K562 (cell line): ENCODE measurements around the gene SPATA25. TPM values are rescaled to one million over a fixed set of nuclear protein-coding genes. Genes with fewer than 3 reads are reported as not detected.

Source experiments
- GTF2F1 ChIP-seq: IDR thresholded peaks from 2 replicates; pipeline ENCODE4 v1.6.1; 2011; ENCODE audit warnings: low read depth, low read length, improper control_type of control experiment
- IFI16 ChIP-seq: fragments of 250-450 bp; sonication (Bioruptor Pico); IDR thresholded peaks from 2 replicates; pipeline ENCODE4 v2.1.2; 2022; ENCODE audit warnings: mild to moderate bottlenecking, inconsistent platforms
- NR2C2 ChIP-seq, 2 experiments: fragments of 200-800 bp in 1 of 2; sonication (Bioruptor generic) in 1 of 2; sonication (generic) in 1 of 2; formaldehyde crosslinking in 1 of 2; IDR thresholded peaks; 2 replicates each; pipeline versions ENCODE4 v1.6.1 to v1.8.0; 2016 to 2022; ENCODE audit warnings: mild to moderate bottlenecking in 1 of 2, missing compliant biosample characterization in 1 of 2, missing genetic modification characterization in 1 of 2, missing genetic modification reagents in 1 of 2
- PML ChIP-seq: IDR thresholded peaks from 2 replicates; pipeline ENCODE4 v1.6.1; 2012; ENCODE audit warnings: low read length, inconsistent platforms
- SIX5 ChIP-seq, 2 experiments: IDR thresholded peaks; 2 replicates each; pipeline ENCODE4 v1.6.1; 2011; ENCODE audit warnings: low read length in 2 of 2, borderline replicate concordance in 1 of 2, low read depth in 1 of 2, mild to moderate bottlenecking in 1 of 2, moderate library complexity in 1 of 2; ENCODE audit not compliant: insufficient read depth in 1 of 2
- ZFX ChIP-seq: sonication (generic); formaldehyde crosslinking; IDR thresholded peaks from 2 replicates; pipeline ENCODE4 v1.8.0; 2022; ENCODE audit warnings: mild to moderate bottlenecking, missing genetic modification reagents, moderate library complexity
- ZNF12 ChIP-seq: sonication (generic); formaldehyde crosslinking; IDR thresholded peaks from 2 replicates; pipeline ENCODE4 v1.4.0; 2020; ENCODE audit warnings: mild to moderate bottlenecking, missing genetic modification reagents
- ZNF175 ChIP-seq: fragments of 200-800 bp; sonication (Bioruptor generic); IDR thresholded peaks from 2 replicates; pipeline ENCODE4 v1.6.1; 2016; ENCODE audit warnings: low read depth, mild to moderate bottlenecking, missing genetic modification characterization, missing compliant biosample characterization
- ZNF436 ChIP-seq: fragments of 250-450, 450-650 bp; sonication (Bioruptor Pico); formaldehyde crosslinking; IDR thresholded peaks from 2 replicates; pipeline ENCODE4 v1.7.0; 2020; ENCODE audit warnings: mild to moderate bottlenecking
- ZNF444 ChIP-seq: fragments of 250-450 bp; sonication (Bioruptor Pico); IDR thresholded peaks from 2 replicates; pipeline ENCODE4 v1.4.0; 2020; ENCODE audit warnings: mild to moderate bottlenecking, moderate library complexity
- polyA plus RNA-seq, 8 experiments: library from polyadenylated mRNA; depleted of rRNA in 4 of 8; stranded (reverse) in 5 of 8; unstranded in 3 of 8; fragments of >200 nt; fragmentation: Nextera tagmentation in 2 of 8; fragmentation: Illumina TruSeq in 1 of 8; extraction: Ambion mirVana in 2 of 8; extraction: Trizol in 1 of 8; gene quantifications; 2 replicates each; pipeline versions ENCODE4 v1.2.1 to v1.2.3, GENCODE V29; 2011 to 2014; ENCODE audit warnings: inconsistent platforms in 1 of 8, missing spikeins in 1 of 8
- total RNA-seq, 7 experiments: library from RNA; depleted of rRNA in 6 of 7; stranded (reverse); fragments of >200 nt in 6 of 7; fragmentation: Illumina TruSeq in 2 of 7; extraction: Trizol in 2 of 7; gene quantifications; 2 replicates each; pipeline versions ENCODE4 v1.2.1 to v1.2.3, GENCODE V29; 2011 to 2021; ENCODE audit warnings: low replicate concordance in 1 of 7
- TF ChIP-seq, protein P1 (sequence below), 2 experiments: fragments of 200-800 bp in 1 of 2; sonication (Bioruptor generic) in 1 of 2; sonication (generic) in 1 of 2; formaldehyde crosslinking in 1 of 2; IDR thresholded peaks in 1 of 2; conservative IDR thresholded peaks in 1 of 2; 2 replicates each; pipeline versions ENCODE4 v1.5.0 to v1.6.1; 2016 to 2020; ENCODE audit warnings: missing compliant biosample characterization in 1 of 2, missing genetic modification characterization in 1 of 2, missing genetic modification reagents in 1 of 2
- TF ChIP-seq, protein P2 (sequence below): fragments of 200-800 bp; sonication (Bioruptor generic); IDR thresholded peaks from 2 replicates; pipeline ENCODE4 v1.6.1; 2017; ENCODE audit warnings: missing genetic modification characterization, missing compliant biosample characterization
- TF ChIP-seq, protein P3 (sequence below), 2 experiments: IDR thresholded peaks; 2 replicates each; pipeline ENCODE4 v1.6.1; 2012; ENCODE audit warnings: improper control_type of control experiment in 2 of 2, low read depth in 2 of 2, low read length in 2 of 2, borderline replicate concordance in 1 of 2
- TF ChIP-seq, protein P4 (sequence below): fragments of 450-650 bp; IDR thresholded peaks from 2 replicates; pipeline ENCODE4 v1.6.1; 2017; ENCODE audit warnings: antibody characterized with exemption, mild to moderate bottlenecking
- TF ChIP-seq, protein P5 (sequence below), 2 experiments: IDR thresholded peaks; 2 replicates each; pipeline ENCODE4 v1.6.1; 2011; ENCODE audit warnings: borderline replicate concordance in 1 of 2, control low read depth in 1 of 2, low read depth in 1 of 2, low read length in 1 of 2, mild to moderate bottlenecking in 1 of 2, mixed read lengths in 1 of 2, moderate library complexity in 1 of 2; ENCODE audit not compliant: insufficient read depth in 1 of 2, insufficient read length in 1 of 2, poor library complexity in 1 of 2, severe bottlenecking in 1 of 2; ENCODE audit errors: extremely low read depth in 1 of 2

SPATA25 gene
- total and polyA plus RNA-seq, 9 of the 15 experiments (the other 6 are each of a cell fraction or from before 2014, with no cell fraction given) = 0.21 to 0.95 (median 0.53) TPM; not detected in 3

DNA sequence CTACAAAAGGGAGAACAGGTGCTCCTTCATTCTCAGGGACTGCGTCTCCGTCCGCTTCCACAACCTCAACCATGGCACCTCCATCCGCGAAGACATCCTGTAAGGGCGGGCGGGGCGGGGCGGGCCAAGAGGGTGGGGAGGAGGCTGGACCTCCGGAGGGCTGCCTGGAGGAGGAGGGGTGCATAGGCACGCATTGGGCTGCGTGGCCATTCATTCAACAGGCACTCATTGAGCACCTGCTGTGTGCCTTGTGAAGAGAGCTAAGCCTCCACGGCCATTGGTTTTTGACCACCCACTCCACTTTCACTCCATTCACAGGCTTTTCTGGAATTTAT, 29.6 kb downstream of the SPATA25 start (continued):
- TF ChIP-seq PML (no peak), ZNF175 (CRISPR knock-in tag) (0 out of 2 replicates have a peak, but pooled peaks have one; percentile 1), ZNF436 (CRISPR knock-in tag) (peak; percentile 95), ZNF444 (CRISPR knock-in tag) (no peak), IFI16 (no peak), SIX5 (IDR thresholded peaks at IDR 0.05; ENCODE audit: borderline replicate concordance in 1 of 2, insufficient read depth in 1 of 2, low read depth in 1 of 2, low read length in 2 of 2) (no peak), ZFX (CRISPR knock-in tag) (0 out of 2 replicates have a peak, but pooled peaks have one; percentile 5), NR2C2 (CRISPR knock-in tag; IDR thresholded peaks at IDR 0.05) (no peak), NR2C2 (tag; IDR thresholded peaks at IDR 0.05) (peak; percentile 94), GTF2F1 (no peak), ZNF12 (CRISPR knock-in tag) (no peak)
- TF ChIP-seq, protein P1, sequence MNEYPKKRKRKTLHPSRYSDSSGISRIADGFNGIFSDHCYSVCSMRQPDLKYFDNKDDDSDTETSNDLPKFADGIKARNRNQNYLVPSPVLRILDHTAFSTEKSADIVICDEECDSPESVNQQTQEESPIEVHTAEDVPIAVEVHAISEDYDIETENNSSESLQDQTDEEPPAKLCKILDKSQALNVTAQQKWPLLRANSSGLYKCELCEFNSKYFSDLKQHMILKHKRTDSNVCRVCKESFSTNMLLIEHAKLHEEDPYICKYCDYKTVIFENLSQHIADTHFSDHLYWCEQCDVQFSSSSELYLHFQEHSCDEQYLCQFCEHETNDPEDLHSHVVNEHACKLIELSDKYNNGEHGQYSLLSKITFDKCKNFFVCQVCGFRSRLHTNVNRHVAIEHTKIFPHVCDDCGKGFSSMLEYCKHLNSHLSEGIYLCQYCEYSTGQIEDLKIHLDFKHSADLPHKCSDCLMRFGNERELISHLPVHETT (CRISPR knock-in tag; conservative IDR thresholded peaks at IDR 0.05 in 1 of 2, IDR thresholded peaks at IDR 0.05 in 1 of 2) = 0 out of 4 replicates have a peak, but pooled peaks of 1 of the 2 experiments have one; percentile 35
- TF ChIP-seq, protein P2, sequence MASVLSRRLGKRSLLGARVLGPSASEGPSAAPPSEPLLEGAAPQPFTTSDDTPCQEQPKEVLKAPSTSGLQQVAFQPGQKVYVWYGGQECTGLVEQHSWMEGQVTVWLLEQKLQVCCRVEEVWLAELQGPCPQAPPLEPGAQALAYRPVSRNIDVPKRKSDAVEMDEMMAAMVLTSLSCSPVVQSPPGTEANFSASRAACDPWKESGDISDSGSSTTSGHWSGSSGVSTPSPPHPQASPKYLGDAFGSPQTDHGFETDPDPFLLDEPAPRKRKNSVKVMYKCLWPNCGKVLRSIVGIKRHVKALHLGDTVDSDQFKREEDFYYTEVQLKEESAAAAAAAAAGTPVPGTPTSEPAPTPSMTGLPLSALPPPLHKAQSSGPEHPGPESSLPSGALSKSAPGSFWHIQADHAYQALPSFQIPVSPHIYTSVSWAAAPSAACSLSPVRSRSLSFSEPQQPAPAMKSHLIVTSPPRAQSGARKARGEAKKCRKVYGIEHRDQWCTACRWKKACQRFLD (CRISPR knock-in tag) = 0 out of 2 replicates have a peak, but pooled peaks have one; percentile 4
- TF ChIP-seq, protein P3, sequence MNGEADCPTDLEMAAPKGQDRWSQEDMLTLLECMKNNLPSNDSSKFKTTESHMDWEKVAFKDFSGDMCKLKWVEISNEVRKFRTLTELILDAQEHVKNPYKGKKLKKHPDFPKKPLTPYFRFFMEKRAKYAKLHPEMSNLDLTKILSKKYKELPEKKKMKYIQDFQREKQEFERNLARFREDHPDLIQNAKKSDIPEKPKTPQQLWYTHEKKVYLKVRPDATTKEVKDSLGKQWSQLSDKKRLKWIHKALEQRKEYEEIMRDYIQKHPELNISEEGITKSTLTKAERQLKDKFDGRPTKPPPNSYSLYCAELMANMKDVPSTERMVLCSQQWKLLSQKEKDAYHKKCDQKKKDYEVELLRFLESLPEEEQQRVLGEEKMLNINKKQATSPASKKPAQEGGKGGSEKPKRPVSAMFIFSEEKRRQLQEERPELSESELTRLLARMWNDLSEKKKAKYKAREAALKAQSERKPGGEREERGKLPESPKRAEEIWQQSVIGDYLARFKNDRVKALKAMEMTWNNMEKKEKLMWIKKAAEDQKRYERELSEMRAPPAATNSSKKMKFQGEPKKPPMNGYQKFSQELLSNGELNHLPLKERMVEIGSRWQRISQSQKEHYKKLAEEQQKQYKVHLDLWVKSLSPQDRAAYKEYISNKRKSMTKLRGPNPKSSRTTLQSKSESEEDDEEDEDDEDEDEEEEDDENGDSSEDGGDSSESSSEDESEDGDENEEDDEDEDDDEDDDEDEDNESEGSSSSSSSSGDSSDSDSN (IDR thresholded peaks at IDR 0.05; ENCODE audit: borderline replicate concordance in 1 of 2, low read depth in 2 of 2, low read length in 2 of 2) = no peak
- TF ChIP-seq, protein P4, sequence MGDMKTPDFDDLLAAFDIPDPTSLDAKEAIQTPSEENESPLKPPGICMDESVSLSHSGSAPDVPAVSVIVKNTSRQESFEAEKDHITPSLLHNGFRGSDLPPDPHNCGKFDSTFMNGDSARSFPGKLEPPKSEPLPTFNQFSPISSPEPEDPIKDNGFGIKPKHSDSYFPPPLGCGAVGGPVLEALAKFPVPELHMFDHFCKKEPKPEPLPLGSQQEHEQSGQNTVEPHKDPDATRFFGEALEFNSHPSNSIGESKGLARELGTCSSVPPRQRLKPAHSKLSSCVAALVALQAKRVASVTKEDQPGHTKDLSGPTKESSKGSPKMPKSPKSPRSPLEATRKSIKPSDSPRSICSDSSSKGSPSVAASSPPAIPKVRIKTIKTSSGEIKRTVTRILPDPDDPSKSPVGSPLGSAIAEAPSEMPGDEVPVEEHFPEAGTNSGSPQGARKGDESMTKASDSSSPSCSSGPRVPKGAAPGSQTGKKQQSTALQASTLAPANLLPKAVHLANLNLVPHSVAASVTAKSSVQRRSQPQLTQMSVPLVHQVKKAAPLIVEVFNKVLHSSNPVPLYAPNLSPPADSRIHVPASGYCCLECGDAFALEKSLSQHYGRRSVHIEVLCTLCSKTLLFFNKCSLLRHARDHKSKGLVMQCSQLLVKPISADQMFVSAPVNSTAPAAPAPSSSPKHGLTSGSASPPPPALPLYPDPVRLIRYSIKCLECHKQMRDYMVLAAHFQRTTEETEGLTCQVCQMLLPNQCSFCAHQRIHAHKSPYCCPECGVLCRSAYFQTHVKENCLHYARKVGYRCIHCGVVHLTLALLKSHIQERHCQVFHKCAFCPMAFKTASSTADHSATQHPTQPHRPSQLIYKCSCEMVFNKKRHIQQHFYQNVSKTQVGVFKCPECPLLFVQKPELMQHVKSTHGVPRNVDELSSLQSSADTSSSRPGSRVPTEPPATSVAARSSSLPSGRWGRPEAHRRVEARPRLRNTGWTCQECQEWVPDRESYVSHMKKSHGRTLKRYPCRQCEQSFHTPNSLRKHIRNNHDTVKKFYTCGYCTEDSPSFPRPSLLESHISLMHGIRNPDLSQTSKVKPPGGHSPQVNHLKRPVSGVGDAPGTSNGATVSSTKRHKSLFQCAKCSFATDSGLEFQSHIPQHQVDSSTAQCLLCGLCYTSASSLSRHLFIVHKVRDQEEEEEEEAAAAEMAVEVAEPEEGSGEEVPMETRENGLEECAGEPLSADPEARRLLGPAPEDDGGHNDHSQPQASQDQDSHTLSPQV = no peak
- TF ChIP-seq, protein P5, sequence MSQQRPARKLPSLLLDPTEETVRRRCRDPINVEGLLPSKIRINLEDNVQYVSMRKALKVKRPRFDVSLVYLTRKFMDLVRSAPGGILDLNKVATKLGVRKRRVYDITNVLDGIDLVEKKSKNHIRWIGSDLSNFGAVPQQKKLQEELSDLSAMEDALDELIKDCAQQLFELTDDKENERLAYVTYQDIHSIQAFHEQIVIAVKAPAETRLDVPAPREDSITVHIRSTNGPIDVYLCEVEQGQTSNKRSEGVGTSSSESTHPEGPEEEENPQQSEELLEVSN (IDR thresholded peaks at IDR 0.05; ENCODE audit: borderline replicate concordance in 1 of 2, extremely low read depth in 1 of 2, insufficient read depth in 1 of 2, insufficient read length in 1 of 2, low read depth in 1 of 2, low read length in 1 of 2, poor library complexity in 1 of 2, severe bottlenecking in 1 of 2) = peak in 1 of 2 experiments; percentile 29
